Measurements from ENCODE around the gene FCER1G. TPM values are rescaled to one million over a fixed set of nuclear protein-coding genes. Genes with fewer than 3 reads are reported as not detected.

Gene FCER1G
- total and polyA plus RNA-seq, 9 of the 15 experiments (the other 6 are each of a cell fraction or from before 2014, with no cell fraction given): 0.15 to 0.69 (median 0.31) TPM; not detected in 2

DNA sequence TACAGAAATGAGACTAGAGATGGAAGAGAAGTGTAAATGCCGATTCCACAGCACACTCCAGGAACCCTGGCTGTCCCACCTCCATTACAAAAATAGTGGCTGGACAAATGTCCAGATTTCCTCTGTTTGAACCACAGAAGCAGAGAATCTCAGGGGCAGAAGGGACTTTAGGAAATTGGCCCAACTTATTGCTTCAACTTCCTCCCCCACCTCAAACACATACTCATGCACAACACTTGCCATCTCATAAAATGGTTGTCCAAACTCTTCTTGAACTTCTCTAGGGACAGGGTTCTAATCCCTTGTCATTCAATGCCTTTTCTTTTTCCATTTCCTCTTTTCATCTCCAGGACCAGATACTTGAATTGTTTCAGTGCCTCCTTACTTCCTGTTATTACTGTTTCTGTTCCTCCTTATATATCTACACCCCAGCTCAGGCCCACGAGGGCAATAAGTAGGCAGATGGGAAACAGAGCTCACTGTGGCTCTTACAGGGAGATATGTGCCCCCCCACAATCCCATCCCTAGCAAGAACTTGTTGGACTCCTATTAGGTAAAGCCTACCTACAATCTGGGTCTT, 29.3 kb upstream of the FCER1G start (continued):
- TF ChIP-seq OTX1 (CRISPR knock-in tag; IDR thresholded peaks at IDR 0.05): no peak
- TF ChIP-seq SMARCB1 (IDR thresholded peaks at IDR 0.05; ENCODE audit: insufficient read length, low read depth): no peak
- TF ChIP-seq, protein P1, sequence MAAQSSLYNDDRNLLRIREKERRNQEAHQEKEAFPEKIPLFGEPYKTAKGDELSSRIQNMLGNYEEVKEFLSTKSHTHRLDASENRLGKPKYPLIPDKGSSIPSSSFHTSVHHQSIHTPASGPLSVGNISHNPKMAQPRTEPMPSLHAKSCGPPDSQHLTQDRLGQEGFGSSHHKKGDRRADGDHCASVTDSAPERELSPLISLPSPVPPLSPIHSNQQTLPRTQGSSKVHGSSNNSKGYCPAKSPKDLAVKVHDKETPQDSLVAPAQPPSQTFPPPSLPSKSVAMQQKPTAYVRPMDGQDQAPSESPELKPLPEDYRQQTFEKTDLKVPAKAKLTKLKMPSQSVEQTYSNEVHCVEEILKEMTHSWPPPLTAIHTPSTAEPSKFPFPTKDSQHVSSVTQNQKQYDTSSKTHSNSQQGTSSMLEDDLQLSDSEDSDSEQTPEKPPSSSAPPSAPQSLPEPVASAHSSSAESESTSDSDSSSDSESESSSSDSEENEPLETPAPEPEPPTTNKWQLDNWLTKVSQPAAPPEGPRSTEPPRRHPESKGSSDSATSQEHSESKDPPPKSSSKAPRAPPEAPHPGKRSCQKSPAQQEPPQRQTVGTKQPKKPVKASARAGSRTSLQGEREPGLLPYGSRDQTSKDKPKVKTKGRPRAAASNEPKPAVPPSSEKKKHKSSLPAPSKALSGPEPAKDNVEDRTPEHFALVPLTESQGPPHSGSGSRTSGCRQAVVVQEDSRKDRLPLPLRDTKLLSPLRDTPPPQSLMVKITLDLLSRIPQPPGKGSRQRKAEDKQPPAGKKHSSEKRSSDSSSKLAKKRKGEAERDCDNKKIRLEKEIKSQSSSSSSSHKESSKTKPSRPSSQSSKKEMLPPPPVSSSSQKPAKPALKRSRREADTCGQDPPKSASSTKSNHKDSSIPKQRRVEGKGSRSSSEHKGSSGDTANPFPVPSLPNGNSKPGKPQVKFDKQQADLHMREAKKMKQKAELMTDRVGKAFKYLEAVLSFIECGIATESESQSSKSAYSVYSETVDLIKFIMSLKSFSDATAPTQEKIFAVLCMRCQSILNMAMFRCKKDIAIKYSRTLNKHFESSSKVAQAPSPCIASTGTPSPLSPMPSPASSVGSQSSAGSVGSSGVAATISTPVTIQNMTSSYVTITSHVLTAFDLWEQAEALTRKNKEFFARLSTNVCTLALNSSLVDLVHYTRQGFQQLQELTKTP (IDR thresholded peaks at IDR 0.05; ENCODE audit: low read depth in 1 of 2, partially characterized antibody in 2 of 2): no peak
- TF ChIP-seq ZNF263 (CRISPR knock-in tag; IDR thresholded peaks at IDR 0.05; ENCODE audit: borderline replicate concordance): no peak
- no peak for TF ChIP-seq SMAD3 (CRISPR knock-in tag; conservative IDR thresholded peaks at IDR 0.05)
- TF ChIP-seq SPI1 (IDR thresholded peaks at IDR 0.05; ENCODE audit: borderline replicate concordance, low read depth, low read length): peak; percentile 93
- no peak for TF ChIP-seq ZBTB7A (IDR thresholded peaks at IDR 0.05; ENCODE audit: borderline replicate concordance, control insufficient read depth, low read depth, low read length)
- no peak for TF ChIP-seq POLR2AphosphoS5 (IDR thresholded peaks at IDR 0.05; ENCODE audit: control insufficient read depth, insufficient read depth, low read depth, low read length)
- TF ChIP-seq, protein P2, sequence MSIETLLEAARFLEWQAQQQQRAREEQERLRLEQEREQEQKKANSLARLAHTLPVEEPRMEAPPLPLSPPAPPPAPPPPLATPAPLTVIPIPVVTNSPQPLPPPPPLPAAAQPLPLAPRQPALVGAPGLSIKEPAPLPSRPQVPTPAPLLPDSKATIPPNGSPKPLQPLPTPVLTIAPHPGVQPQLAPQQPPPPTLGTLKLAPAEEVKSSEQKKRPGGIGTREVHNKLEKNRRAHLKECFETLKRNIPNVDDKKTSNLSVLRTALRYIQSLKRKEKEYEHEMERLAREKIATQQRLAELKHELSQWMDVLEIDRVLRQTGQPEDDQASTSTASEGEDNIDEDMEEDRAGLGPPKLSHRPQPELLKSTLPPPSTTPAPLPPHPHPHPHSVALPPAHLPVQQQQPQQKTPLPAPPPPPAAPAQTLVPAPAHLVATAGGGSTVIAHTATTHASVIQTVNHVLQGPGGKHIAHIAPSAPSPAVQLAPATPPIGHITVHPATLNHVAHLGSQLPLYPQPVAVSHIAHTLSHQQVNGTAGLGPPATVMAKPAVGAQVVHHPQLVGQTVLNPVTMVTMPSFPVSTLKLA (conservative IDR thresholded peaks at IDR 0.05): no peak
